Tibial nerve (tissue), 4 donors: ENCODE measurements around the gene GPR183. TPM values are rescaled to one million over a fixed set of nuclear protein-coding genes. Genes with fewer than 3 reads are reported as not detected.

ENCODE experiments used
- DNase-seq, 2 donors: peaks; one replicate each; pipeline ENCODE4 v3.0.0-alpha.2; 2019; ENCODE audit warnings: low spot score in 2 of 2
- H3K27ac ChIP-seq, 4 donors: fragments of 200-600 bp; sonication (generic) in 3 of 4; one replicate each; pipeline ENCODE4 v1.5.1; 2017 to 2019; ENCODE audit warnings: mild to moderate bottlenecking in 1 of 4
- H3K27me3 ChIP-seq, 2 donors: fragments of 200-600 bp; sonication (generic) in 1 of 2; one replicate each; pipeline versions ENCODE4 v1.5.1 to v1.6.0; 2017 to 2019
- H3K36me3 ChIP-seq, 3 donors: fragments of 200-600 bp; sonication (generic); one replicate each; pipeline ENCODE4 v1.5.1; 2018 to 2019
- H3K4me1 ChIP-seq, 4 donors: fragments of 200-600 bp; sonication (generic) in 3 of 4; one replicate each; pipeline ENCODE4 v1.5.1; 2017 to 2019
- H3K4me3 ChIP-seq, 4 donors: fragments of 200-600 bp; sonication (generic) in 3 of 4; one replicate each; pipeline ENCODE4 v1.5.1; 2017 to 2019; ENCODE audit warnings: mild to moderate bottlenecking in 1 of 4, moderate library complexity in 1 of 4
- H3K9me3 ChIP-seq, 4 donors: fragments of 200-600 bp; sonication (generic) in 3 of 4; one replicate each; pipeline ENCODE4 v1.5.1; 2017 to 2019
- EP300 ChIP-seq, 2 donors: sonication (generic); formaldehyde crosslinking; IDR thresholded peaks; one replicate each; pipeline ENCODE4 v1.6.1; 2017; ENCODE audit warnings: antibody characterized with exemption in 2 of 2, mild to moderate bottlenecking in 1 of 2
- POLR2A ChIP-seq, 2 donors: fragments of 450-650 bp; IDR thresholded peaks; one replicate each; pipeline ENCODE4 v1.6.1; 2017; ENCODE audit warnings: antibody characterized with exemption in 2 of 2, mild to moderate bottlenecking in 2 of 2, moderate library complexity in 2 of 2
- WGBS, 2 donors: methylation state at CpG; one replicate each; pipeline ENCODE4 v1.1.5; 2018; 5-methylcytosine and 5-hydroxymethylcytosine counted together
- total RNA-seq, 4 donors: library from RNA; depleted of rRNA; stranded (reverse); fragments of >200 nt; gene quantifications; one replicate each; pipeline ENCODE4 v1.1.0, GENCODE V29; 2016
- TF ChIP-seq, protein P1 (sequence below), 5 experiments: fragments of 200-600 bp in 3 of 5; fragments of 450-650 bp in 2 of 5; sonication (generic) in 3 of 5; IDR thresholded peaks; one replicate each; pipeline ENCODE4 v1.5.1; 2016 to 2019; ENCODE audit warnings: antibody characterized with exemption in 5 of 5, mild to moderate bottlenecking in 3 of 5, moderate library complexity in 2 of 5

The GPR183 gene
- total RNA-seq, 4 donors from 2014 or later: 6.3 to 20.4 (median 13.1) TPM

DNA sequence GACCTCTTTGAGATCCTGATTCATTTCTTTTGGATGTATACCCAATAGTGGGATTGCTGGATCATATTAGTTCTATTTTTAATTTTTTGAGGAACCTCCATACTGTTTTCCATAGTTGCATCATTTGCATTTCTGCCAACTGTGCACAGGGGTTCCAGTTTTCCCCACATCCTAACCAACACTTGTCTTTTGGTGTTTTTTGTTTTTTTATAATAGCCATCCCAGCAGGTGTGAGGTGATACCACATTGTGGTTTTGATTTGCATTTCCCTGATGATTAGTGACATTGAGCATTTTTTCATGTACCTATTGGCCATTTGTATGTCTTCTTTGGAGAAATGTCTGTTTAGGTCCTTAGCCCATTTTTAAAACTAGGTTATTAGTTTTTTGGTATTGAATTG lies 18.8 kb upstream of the GPR183 start:
- peaks cover 0 to 18% (median 14%) of the 10 kb centered on the region in 4 donors for H3K4me1 ChIP-seq
- no peaks in the 10 kb centered on the region for H3K27me3 ChIP-seq
- H3K36me3 ChIP-seq: peaks cover 0 to 40% (median 0%) of the 10 kb centered on the region in 3 donors
- TF ChIP-seq EP300 (IDR thresholded peaks at IDR 0.05): no peak
- TF ChIP-seq, protein P1, sequence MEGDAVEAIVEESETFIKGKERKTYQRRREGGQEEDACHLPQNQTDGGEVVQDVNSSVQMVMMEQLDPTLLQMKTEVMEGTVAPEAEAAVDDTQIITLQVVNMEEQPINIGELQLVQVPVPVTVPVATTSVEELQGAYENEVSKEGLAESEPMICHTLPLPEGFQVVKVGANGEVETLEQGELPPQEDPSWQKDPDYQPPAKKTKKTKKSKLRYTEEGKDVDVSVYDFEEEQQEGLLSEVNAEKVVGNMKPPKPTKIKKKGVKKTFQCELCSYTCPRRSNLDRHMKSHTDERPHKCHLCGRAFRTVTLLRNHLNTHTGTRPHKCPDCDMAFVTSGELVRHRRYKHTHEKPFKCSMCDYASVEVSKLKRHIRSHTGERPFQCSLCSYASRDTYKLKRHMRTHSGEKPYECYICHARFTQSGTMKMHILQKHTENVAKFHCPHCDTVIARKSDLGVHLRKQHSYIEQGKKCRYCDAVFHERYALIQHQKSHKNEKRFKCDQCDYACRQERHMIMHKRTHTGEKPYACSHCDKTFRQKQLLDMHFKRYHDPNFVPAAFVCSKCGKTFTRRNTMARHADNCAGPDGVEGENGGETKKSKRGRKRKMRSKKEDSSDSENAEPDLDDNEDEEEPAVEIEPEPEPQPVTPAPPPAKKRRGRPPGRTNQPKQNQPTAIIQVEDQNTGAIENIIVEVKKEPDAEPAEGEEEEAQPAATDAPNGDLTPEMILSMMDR (IDR thresholded peaks at IDR 0.05): no peak
- TF ChIP-seq POLR2A (IDR thresholded peaks at IDR 0.05): no peak
- H3K4me3 ChIP-seq: no peak overlapping the region
- DNase-seq: no peak
- no peaks in the 10 kb centered on the region for H3K9me3 ChIP-seq
- H3K27ac ChIP-seq: no peak overlapping the region

DNA sequence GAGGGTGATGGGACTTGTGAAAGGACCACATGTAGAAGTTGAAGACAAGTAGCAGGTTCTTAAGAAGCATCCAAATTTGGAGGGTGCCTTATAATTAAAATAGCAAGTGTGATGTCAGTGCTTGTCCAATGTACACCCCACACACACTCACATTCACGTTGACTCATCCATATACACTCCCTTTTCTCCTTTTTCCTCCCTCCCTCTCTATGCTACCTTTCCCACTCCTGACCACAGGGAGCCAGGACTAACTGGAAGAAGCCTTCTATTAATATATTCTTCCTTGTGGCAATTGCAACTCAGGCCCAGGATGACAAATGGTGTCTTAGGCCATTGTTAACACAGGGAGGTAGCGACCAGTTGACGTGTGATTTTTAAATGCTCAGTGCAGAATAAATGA lies 16.3 kb upstream of the GPR183 start:
- peak overlapping the region in 1 of 4 donors; percentile 44 for H3K27ac ChIP-seq
- DNase-seq: no peak
- no peaks in the 10 kb centered on the region for H3K9me3 ChIP-seq
- TF ChIP-seq EP300 (IDR thresholded peaks at IDR 0.05) (no peak), POLR2A (IDR thresholded peaks at IDR 0.05) (no peak)
- TF ChIP-seq, protein P1 (IDR thresholded peaks at IDR 0.05): no peak
- 79 to 92% methylated on average over 3 of the region's 3 CpGs for WGBS, 2 donors
- no peak overlapping the region for H3K4me3 ChIP-seq
- no peaks in the 10 kb centered on the region for H3K27me3 ChIP-seq
- peaks cover 0 to 35% (median 22%) of the 10 kb centered on the region in 4 donors for H3K4me1 ChIP-seq
- peaks cover 0 to 36% (median 0%) of the 10 kb centered on the region in 3 donors for H3K36me3 ChIP-seq

DNA sequence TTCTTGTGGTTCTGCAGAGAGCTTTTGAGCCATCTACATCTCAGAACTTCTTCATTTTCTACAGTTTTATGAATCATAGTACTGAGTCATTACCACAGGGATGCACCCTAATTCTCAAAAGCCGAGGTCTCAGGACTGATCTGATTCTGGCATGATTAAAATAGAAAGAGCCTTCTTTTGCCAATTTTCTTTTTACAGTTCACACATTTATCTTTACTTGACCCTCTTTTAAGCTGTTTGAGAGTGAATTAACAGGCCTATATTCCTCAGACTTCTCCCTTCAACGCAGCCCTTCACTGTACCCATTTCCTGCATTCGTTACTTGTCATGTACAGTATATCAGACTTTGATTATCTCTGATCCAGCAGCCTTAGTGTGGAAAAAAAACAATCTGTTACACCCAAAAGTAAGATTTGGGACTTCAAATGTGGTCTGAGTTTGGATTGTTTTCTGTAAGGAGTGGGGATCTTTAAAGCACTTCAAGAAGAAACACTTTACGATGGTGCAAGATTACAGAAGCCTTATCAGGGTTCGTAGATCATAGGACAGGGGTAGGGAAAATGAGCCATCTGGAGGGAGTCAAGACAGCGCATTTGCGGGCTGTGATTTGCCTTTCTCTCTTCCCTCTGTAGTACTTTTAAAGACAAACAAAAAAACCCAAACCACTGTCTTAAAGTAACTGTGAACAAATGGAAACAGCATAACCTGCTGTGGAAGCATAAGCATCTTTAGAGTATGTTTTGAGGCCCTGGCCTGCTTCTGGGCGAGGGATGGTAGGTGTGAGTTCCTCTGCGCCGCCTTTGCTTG lies 15.3 kb upstream of the GPR183 start:
- no peaks in the 10 kb centered on the region for H3K9me3 ChIP-seq
- peaks cover 0 to 37% (median 0%) of the 10 kb centered on the region in 3 donors for H3K36me3 ChIP-seq
- TF ChIP-seq POLR2A (IDR thresholded peaks at IDR 0.05): no peak
- TF ChIP-seq EP300 (IDR thresholded peaks at IDR 0.05): peak in 1 of 2 donors; percentile 31
- TF ChIP-seq, protein P1 (IDR thresholded peaks at IDR 0.05): no peak
- no peak for DNase-seq
- peak overlapping the region in 3 of 4 donors; percentile 5 to 44 (median 40) for H3K27ac ChIP-seq
- H3K4me1 ChIP-seq: peaks cover 0 to 35% (median 22%) of the 10 kb centered on the region in 4 donors
- H3K4me3 ChIP-seq: no peak overlapping the region
- WGBS, 2 donors: 74 to 81% methylated on average over 10 of the region's 10 CpGs
- H3K27me3 ChIP-seq: no peaks in the 10 kb centered on the region

DNA sequence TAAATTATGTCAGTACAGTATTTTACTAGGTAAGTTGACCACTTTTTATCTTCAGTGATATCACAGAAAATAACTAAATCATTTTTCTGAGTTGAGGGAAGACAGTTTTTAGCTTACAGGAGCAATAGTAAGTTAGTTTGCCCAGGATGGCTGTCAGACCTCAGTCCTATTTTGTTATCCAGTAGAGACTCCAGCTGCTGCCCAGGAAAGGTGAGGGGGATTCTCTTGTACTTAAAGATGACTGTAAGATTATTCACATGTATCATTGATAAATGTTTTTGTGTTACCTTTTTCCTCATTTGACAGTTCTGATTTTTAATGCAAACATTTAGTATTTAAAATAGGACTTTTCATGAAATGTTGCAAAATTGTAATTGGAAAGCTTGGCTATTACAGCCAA lies 14.5 kb upstream of the GPR183 start:
- TF ChIP-seq POLR2A (IDR thresholded peaks at IDR 0.05) (no peak), EP300 (IDR thresholded peaks at IDR 0.05) (no peak)
- TF ChIP-seq, protein P1 (IDR thresholded peaks at IDR 0.05): no peak
- Histone ChIP-seq H3K27ac (peak overlapping the region in 3 of 4 donors; percentile 34 to 44 (median 40)), H3K27me3 (no peaks in the 10 kb centered on the region), H3K36me3 (peaks cover 0 to 29% (median 0%) of the 10 kb centered on the region in 3 donors), H3K9me3 (no peaks in the 10 kb centered on the region), H3K4me3 (no peak overlapping the region), H3K4me1 (peaks cover 0 to 35% (median 22%) of the 10 kb centered on the region in 4 donors)
- no peak for DNase-seq
